Measurements from ENCODE around the gene XAF1.

DNA sequence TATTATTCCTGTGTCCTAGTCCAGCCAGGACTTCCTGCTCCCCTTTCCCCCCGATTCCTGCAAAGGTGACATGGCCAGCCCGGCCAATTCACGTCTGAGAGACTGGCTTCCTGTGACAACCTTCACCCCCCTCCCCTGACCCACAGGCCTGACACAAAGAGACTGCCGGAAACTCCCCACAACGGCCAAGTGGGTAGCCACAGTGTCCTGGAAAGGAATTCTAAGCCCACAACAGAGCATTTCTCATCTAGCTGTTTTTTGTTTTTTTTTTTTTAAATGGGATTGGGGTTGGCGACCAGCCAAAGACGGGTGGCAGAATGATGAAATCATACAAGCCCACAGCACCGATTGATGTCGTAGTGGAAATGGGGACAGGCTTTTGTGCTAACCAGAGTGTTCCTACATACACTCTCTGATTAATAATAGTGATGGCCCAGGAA lies 2.8 kb upstream of the XAF1 start:
- TF ChIP-seq, protein P1, sequence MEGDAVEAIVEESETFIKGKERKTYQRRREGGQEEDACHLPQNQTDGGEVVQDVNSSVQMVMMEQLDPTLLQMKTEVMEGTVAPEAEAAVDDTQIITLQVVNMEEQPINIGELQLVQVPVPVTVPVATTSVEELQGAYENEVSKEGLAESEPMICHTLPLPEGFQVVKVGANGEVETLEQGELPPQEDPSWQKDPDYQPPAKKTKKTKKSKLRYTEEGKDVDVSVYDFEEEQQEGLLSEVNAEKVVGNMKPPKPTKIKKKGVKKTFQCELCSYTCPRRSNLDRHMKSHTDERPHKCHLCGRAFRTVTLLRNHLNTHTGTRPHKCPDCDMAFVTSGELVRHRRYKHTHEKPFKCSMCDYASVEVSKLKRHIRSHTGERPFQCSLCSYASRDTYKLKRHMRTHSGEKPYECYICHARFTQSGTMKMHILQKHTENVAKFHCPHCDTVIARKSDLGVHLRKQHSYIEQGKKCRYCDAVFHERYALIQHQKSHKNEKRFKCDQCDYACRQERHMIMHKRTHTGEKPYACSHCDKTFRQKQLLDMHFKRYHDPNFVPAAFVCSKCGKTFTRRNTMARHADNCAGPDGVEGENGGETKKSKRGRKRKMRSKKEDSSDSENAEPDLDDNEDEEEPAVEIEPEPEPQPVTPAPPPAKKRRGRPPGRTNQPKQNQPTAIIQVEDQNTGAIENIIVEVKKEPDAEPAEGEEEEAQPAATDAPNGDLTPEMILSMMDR (IDR thresholded peaks at IDR 0.05; ENCODE audit: low read length) = no peak
- no peak for TF ChIP-seq EZH2 (IDR thresholded peaks at IDR 0.05; ENCODE audit: borderline replicate concordance, low read length)

All from OCI-LY1 (cell line).